SU-DHL-6 (cell line): ENCODE measurements around the gene EEIG2.

Source experiments
- CTCF ChIP-seq: fragments of 200-600 bp; sonication (generic); IDR thresholded peaks from one replicate; pipeline ENCODE4 v1.5.1; 2017; ENCODE audit warnings: antibody characterized with exemption, mild to moderate bottlenecking, low read length, moderate library complexity; ENCODE audit not compliant: insufficient read depth, poor library complexity, severe bottlenecking
- EZH2phosphoT487 ChIP-seq: fragments of 200-600 bp; sonication (generic), shearing (Covaris generic); conservative IDR thresholded peaks from 2 replicates; pipeline ENCODE4 v1.6.1; 2018; ENCODE audit warnings: mild to moderate bottlenecking, antibody characterized with exemption, low read length, moderate library complexity, mixed read lengths

- TF ChIP-seq EZH2phosphoT487 (no peak), CTCF (no peak)
These were observed 12.3 kb downstream of the EEIG2 start for GRCh38 chr1:108572182-108572581.
